Endothelial cell of umbilical vein (primary cell): ENCODE data around the gene SELENOO. TPM values are rescaled to one million over a fixed set of nuclear protein-coding genes. Genes with fewer than 3 reads are reported as not detected.

ENCODE experiments used
- BruUV-seq: library from RNA; stranded (reverse); fragments of 400-500 nt; replicated peaks from 2 replicates; lab custom pipeline; 2021; lab: Mats Ljungman, UMichigan
- CTCF ChIA-PET: fragments of 300-600, 350-600 bp; sonication (Branson Sonifier 250); formaldehyde crosslinking; loops from one replicate; lab custom pipeline; 2021; ENCODE audit warnings: antibody characterized with exemption, inconsistent platforms; lab: Charles Lee
- POLR2A ChIA-PET: fragments of 300-600, 350-600 bp; sonication (Branson Sonifier 250); formaldehyde crosslinking; loops from one replicate; lab custom pipeline; 2021; ENCODE audit warnings: antibody characterized with exemption, inconsistent platforms; lab: Charles Lee
- DNase-seq: peaks from one replicate; pipeline ENCODE4 v3.0.0-alpha.2; 2011; ENCODE audit warnings: low read depth, low spot score
- FAIRE-seq: peaks from 2 replicates; lab custom pipeline; 2011; peaks lifted over from hg19 to GRCh38; lab: Jason Lieb, UNC
- H2AFZ ChIP-seq: 2 replicates; pipeline ENCODE4 v1.6.0; 2012; ENCODE audit warnings: low read depth, low read length, control low read depth, inconsistent platforms
- H3K27ac ChIP-seq: 2 replicates; pipeline ENCODE4 v1.5.1; 2011; ENCODE audit warnings: low read depth, mild to moderate bottlenecking, control low read depth, low read length, moderate library complexity; ENCODE audit not compliant: insufficient read depth
- H3K27me3 ChIP-seq, 2 experiments: 2 replicates each; pipeline versions ENCODE4 v1.6.0 to v1.6.1; 2011; ENCODE audit warnings: low read length in 2 of 2, mixed read lengths in 1 of 2; ENCODE audit not compliant: control insufficient read depth in 2 of 2, insufficient read depth in 2 of 2
- H3K36me3 ChIP-seq, 2 experiments: 2 replicates in 1 of 2; 3 replicates in 1 of 2; pipeline ENCODE4 v1.5.1; 2011; ENCODE audit warnings: low read length in 2 of 2, mild to moderate bottlenecking in 1 of 2, moderate library complexity in 1 of 2; ENCODE audit not compliant: control insufficient read depth in 2 of 2, insufficient read depth in 2 of 2; ENCODE audit errors: extremely low read depth in 1 of 2
- H3K4me1 ChIP-seq: 3 replicates; pipeline ENCODE4 v1.5.1; 2011; ENCODE audit warnings: mild to moderate bottlenecking, low read length; ENCODE audit not compliant: control insufficient read depth, insufficient read depth; ENCODE audit errors: extremely low read depth
- H3K4me2 ChIP-seq: 2 replicates; pipeline ENCODE4 v1.6.1; 2011; ENCODE audit warnings: low read length, control low read depth, mixed read lengths; ENCODE audit not compliant: insufficient read depth
- H3K4me3 ChIP-seq, 3 experiments: fragments of 200-600 bp in 1 of 3; sonication (generic), shearing (Covaris generic) in 1 of 3; replicated peaks in 1 of 3; 2 replicates each; pipeline ENCODE4 v1.5.1; 2011 to 2016; ENCODE audit warnings: control low read depth in 3 of 3, low read length in 3 of 3, mild to moderate bottlenecking in 2 of 3, inconsistent platforms in 1 of 3, low read depth in 1 of 3, moderate library complexity in 1 of 3; ENCODE audit not compliant: insufficient read depth in 1 of 3
- H3K79me2 ChIP-seq: 2 replicates; pipeline ENCODE4 v1.6.0; 2012; ENCODE audit warnings: low read length, inconsistent platforms; ENCODE audit not compliant: control insufficient read depth, insufficient read depth
- H3K9ac ChIP-seq: replicated peaks from 2 replicates; pipeline ENCODE3; 2011; ENCODE audit warnings: low read length, control low read depth; ENCODE audit not compliant: insufficient read depth; ENCODE audit errors: extremely low read depth
- H3K9me1 ChIP-seq: replicated peaks from 3 replicates; pipeline ENCODE4 v1.6.0; 2011; ENCODE audit warnings: mild to moderate bottlenecking, low read length; ENCODE audit not compliant: control insufficient read depth, insufficient read depth; ENCODE audit errors: extremely low read depth
- H3K9me3 ChIP-seq: replicated peaks from 2 replicates; pipeline ENCODE4 v1.5.1; 2012; ENCODE audit warnings: low read length, inconsistent platforms; ENCODE audit not compliant: control insufficient read depth, insufficient read depth
- H4K20me1 ChIP-seq: replicated peaks from 2 replicates; pipeline ENCODE3; 2011; ENCODE audit warnings: mild to moderate bottlenecking, low read length; ENCODE audit not compliant: control insufficient read depth, insufficient read depth; ENCODE audit errors: extremely low read depth
- CTCF ChIP-seq, 2 donors: IDR thresholded peaks; 1 replicate in 1 of 2; 2 replicates in 1 of 2; pipeline ENCODE4 v1.5.1; 2011; ENCODE audit warnings: low read length in 2 of 2, mild to moderate bottlenecking in 2 of 2, moderate library complexity in 2 of 2, control low read depth in 1 of 2, inconsistent platforms in 1 of 2, low read depth in 1 of 2; ENCODE audit not compliant: insufficient read depth in 1 of 2; ENCODE audit errors: extremely low read depth in 1 of 2
- EZH2 ChIP-seq: IDR thresholded peaks from 2 replicates; pipeline ENCODE4 v1.6.1; 2012; ENCODE audit warnings: borderline replicate concordance, low read depth, mild to moderate bottlenecking, moderate library complexity, low read length, inconsistent platforms; ENCODE audit not compliant: severe bottlenecking
- FOS ChIP-seq: IDR thresholded peaks from 2 replicates; pipeline ENCODE4 v1.6.1; 2011; ENCODE audit warnings: mild to moderate bottlenecking, low read length, moderate library complexity, borderline replicate concordance; ENCODE audit not compliant: insufficient read depth
- GATA2 ChIP-seq: IDR thresholded peaks from 2 replicates; pipeline ENCODE4 v1.7.0; 2011; ENCODE audit warnings: low read depth, mild to moderate bottlenecking, moderate library complexity, mixed read lengths, low read length; ENCODE audit not compliant: insufficient read length, insufficient read depth
- JUN ChIP-seq: IDR thresholded peaks from 2 replicates; pipeline ENCODE4 v1.6.1; 2011; ENCODE audit warnings: borderline replicate concordance, low read depth; ENCODE audit not compliant: insufficient read length, insufficient read depth
- MYC ChIP-seq: IDR thresholded peaks from one replicate; pipeline ENCODE4 v1.6.1; 2011; ENCODE audit warnings: mild to moderate bottlenecking, low read depth, low read length
- POLR2A ChIP-seq: IDR thresholded peaks from 2 replicates; pipeline ENCODE4 v1.6.1; 2012; ENCODE audit warnings: low read depth, mild to moderate bottlenecking, control low read depth, low read length
- POLR2AphosphoS5 ChIP-seq: IDR thresholded peaks from 2 replicates; pipeline ENCODE4 v1.6.1; 2012; ENCODE audit warnings: low read depth, mild to moderate bottlenecking, control low read depth, low read length, moderate library complexity; ENCODE audit not compliant: insufficient read depth
- dilution Hi-C: fragments of 300-500 bp; cut with MboI; formaldehyde crosslinking; loops from one replicate; pipeline ENCODE4 v1.15.0; 2019; ENCODE audit warnings: low sequenced_read_pairs; ENCODE audit not compliant: extremely low pct_ligation_motif_present
- intact Hi-C: fragments of 100-400 bp; cut with micrococcal nuclease; formaldehyde crosslinking; loops from one replicate; pipeline ENCODE4 v1.10.0; 2022
- polyA plus RNA-seq, 4 experiments: library from polyadenylated mRNA; depleted of rRNA in 3 of 4; stranded (reverse) in 3 of 4; unstranded in 1 of 4; fragments of >200 nt; gene quantifications; 2 replicates each; pipeline versions ENCODE4 v1.2.1 to v1.2.3, GENCODE V29; 2011 to 2012; ENCODE audit warnings: missing spikeins in 1 of 4
- total RNA-seq: library from RNA; stranded (reverse); gene quantifications from 2 replicates; pipeline ENCODE4 v1.2.3, GENCODE V29; 2021
- TF ChIP-seq, protein P1 (sequence below): IDR thresholded peaks from 2 replicates; pipeline ENCODE4 v1.6.1; 2011; ENCODE audit not compliant: insufficient read depth, insufficient read length

SELENOO gene
- total and polyA plus RNA-seq, 2 donors (not counting 3 experiments of a cell fraction or from before 2014, with no cell fraction given) = 24.1 to 37.5 TPM

GRCh38 chr22:50219800-50220602 lies 19.2 kb downstream of the SELENOO start:
- POLR2A ChIA-PET = no interaction called here
- TF ChIP-seq JUN = no peak
- no peak for TF ChIP-seq POLR2A
- TF ChIP-seq CTCF (IDR thresholded peaks at IDR 0.05; ENCODE audit: extremely low read depth in 1 of 2, insufficient read depth in 1 of 2, low read depth in 1 of 2, low read length in 2 of 2) = no peak
- no peak for TF ChIP-seq EZH2
- no peak for TF ChIP-seq MYC
- no peak for TF ChIP-seq FOS
- no peak for TF ChIP-seq GATA2
- TF ChIP-seq, protein P1, sequence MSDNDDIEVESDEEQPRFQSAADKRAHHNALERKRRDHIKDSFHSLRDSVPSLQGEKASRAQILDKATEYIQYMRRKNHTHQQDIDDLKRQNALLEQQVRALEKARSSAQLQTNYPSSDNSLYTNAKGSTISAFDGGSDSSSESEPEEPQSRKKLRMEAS = no peak
- TF ChIP-seq POLR2AphosphoS5 = no peak
- Histone ChIP-seq H3K4me3 (no peak overlapping the region), H3K27ac (no peak overlapping the region), H3K9me3 (no peaks in the 10 kb centered on the region), H2AFZ (no peak overlapping the region), H3K9ac (no peak overlapping the region), H3K27me3 (no peaks in the 10 kb centered on the region), H3K9me1 (no peaks in the 10 kb centered on the region), H3K4me2 (no peak overlapping the region), H3K36me3 (peaks cover 23 to 67% of the 10 kb centered on the region in 2 experiments), H4K20me1 (no peaks in the 10 kb centered on the region), H3K79me2 (peaks cover 3% of the 10 kb centered on the region), H3K4me1 (no peaks in the 10 kb centered on the region)
- DNase-seq = no peak
- BruUV-seq = no TSS peak
- CTCF ChIA-PET = no interaction called here
- dilution Hi-C loops = no loop called here
- intact Hi-C loops = no loop called here
- no peak for FAIRE-seq
